Measurements from ENCODE around the gene FCER1G. TPM values are rescaled to one million over a fixed set of nuclear protein-coding genes. Genes with fewer than 3 reads are reported as not detected.

The FCER1G gene
- total and polyA plus RNA-seq, 9 of the 15 experiments (the other 6 are each of a cell fraction or from before 2014, with no cell fraction given): 0.15 to 0.69 (median 0.31) TPM; not detected in 2

DNA sequence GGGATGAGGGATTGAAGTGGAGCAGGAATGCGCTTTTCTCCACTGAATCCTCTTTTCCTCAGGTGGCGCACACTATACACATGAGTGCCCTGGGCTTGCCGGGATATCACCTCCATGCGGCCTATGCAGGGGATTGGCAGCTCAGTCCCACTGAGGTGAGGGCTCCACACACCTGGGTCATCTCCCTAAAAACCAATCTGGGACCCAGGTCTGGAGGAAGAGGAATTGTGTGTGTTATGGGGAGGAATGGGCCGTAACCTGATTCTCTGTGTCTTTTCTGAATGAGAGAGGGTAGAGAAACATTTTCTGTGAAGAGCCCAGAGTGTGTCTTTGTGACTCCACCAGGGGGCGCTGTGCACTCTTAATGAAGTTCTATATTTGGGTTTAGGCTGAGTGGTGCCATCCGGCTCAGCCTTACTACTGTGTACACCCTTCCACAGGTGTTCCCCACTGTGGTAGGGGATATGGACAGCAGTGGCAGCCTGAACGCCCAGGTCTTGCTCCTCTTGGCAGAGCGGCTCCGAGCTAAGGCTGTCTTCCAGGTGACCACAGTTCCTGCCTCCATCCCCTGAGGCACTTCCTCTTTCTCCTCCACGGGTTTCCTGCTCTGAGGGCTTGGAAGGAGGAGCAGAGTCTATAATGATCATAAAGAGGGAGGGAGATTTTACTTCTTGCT lies 12.2 kb downstream of the FCER1G start (continued):
- 0 out of 2 replicates have a peak, but pooled peaks have one; percentile 19 for TF ChIP-seq MAX (CRISPR knock-in tag; IDR thresholded peaks at IDR 0.05)
- no peak for TF ChIP-seq TAF15 (IDR thresholded peaks at IDR 0.05; ENCODE audit: low read depth, low read length)
- TF ChIP-seq SRF (CRISPR knock-in tag; IDR thresholded peaks at IDR 0.05): peak in 1 of 2 experiments; percentile 65; a peak in 1 of 4 replicates
- TF ChIP-seq, protein P1, sequence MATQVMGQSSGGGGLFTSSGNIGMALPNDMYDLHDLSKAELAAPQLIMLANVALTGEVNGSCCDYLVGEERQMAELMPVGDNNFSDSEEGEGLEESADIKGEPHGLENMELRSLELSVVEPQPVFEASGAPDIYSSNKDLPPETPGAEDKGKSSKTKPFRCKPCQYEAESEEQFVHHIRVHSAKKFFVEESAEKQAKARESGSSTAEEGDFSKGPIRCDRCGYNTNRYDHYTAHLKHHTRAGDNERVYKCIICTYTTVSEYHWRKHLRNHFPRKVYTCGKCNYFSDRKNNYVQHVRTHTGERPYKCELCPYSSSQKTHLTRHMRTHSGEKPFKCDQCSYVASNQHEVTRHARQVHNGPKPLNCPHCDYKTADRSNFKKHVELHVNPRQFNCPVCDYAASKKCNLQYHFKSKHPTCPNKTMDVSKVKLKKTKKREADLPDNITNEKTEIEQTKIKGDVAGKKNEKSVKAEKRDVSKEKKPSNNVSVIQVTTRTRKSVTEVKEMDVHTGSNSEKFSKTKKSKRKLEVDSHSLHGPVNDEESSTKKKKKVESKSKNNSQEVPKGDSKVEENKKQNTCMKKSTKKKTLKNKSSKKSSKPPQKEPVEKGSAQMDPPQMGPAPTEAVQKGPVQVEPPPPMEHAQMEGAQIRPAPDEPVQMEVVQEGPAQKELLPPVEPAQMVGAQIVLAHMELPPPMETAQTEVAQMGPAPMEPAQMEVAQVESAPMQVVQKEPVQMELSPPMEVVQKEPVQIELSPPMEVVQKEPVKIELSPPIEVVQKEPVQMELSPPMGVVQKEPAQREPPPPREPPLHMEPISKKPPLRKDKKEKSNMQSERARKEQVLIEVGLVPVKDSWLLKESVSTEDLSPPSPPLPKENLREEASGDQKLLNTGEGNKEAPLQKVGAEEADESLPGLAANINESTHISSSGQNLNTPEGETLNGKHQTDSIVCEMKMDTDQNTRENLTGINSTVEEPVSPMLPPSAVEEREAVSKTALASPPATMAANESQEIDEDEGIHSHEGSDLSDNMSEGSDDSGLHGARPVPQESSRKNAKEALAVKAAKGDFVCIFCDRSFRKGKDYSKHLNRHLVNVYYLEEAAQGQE (IDR thresholded peaks at IDR 0.05; ENCODE audit: borderline replicate concordance): peak; percentile 85
- TF ChIP-seq, protein P1 (CRISPR knock-in tag; IDR thresholded peaks at IDR 0.05; ENCODE audit: low read depth): no peak; the same call in 1 of the 2 replicates
- no peak for TF ChIP-seq ARNT (IDR thresholded peaks at IDR 0.05)
- TF ChIP-seq SUPT5H (IDR thresholded peaks at IDR 0.05): no peak
- TF ChIP-seq MEF2D (tag; conservative IDR thresholded peaks at IDR 0.05; ENCODE audit: low read depth): 0 out of 2 replicates have a peak, but pooled peaks have one; percentile 34
- peak in 1 of 2 experiments; percentile 35; a peak in 1 of 4 replicates for TF ChIP-seq MNT (conservative IDR thresholded peaks at IDR 0.05)
- TF ChIP-seq, protein P2, sequence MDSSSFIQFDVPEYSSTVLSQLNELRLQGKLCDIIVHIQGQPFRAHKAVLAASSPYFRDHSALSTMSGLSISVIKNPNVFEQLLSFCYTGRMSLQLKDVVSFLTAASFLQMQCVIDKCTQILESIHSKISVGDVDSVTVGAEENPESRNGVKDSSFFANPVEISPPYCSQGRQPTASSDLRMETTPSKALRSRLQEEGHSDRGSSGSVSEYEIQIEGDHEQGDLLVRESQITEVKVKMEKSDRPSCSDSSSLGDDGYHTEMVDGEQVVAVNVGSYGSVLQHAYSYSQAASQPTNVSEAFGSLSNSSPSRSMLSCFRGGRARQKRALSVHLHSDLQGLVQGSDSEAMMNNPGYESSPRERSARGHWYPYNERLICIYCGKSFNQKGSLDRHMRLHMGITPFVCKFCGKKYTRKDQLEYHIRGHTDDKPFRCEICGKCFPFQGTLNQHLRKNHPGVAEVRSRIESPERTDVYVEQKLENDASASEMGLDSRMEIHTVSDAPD (CRISPR knock-in tag; IDR thresholded peaks at IDR 0.05): no peak
- 0 out of 2 replicates have a peak, but pooled peaks have one; percentile 14 for TF ChIP-seq SIN3B (IDR thresholded peaks at IDR 0.05; ENCODE audit: low read depth)
- TF ChIP-seq ZNF436 (CRISPR knock-in tag; IDR thresholded peaks at IDR 0.05): no peak
- TF ChIP-seq CTCF (IDR thresholded peaks at IDR 0.05 in 2 of 3, conservative IDR thresholded peaks at IDR 0.05 in 1 of 3; ENCODE audit: insufficient read depth in 2 of 3, low read depth in 1 of 3, low read length in 3 of 3): peak; percentile 78 to 94 (median 85)
